G401 (cell line): Measurements from ENCODE around the gene CD160. TPM values are rescaled to one million over a fixed set of nuclear protein-coding genes. Genes with fewer than 3 reads are reported as not detected.
"Not testable (repeated sequence)": the region's sequence is repeated elsewhere in the genome, so short reads cannot be mapped to it uniquely, and the experiment has no call there.

ENCODE experiments used
- DNase-seq: peaks from one replicate; pipeline ENCODE4 v3.0.0-alpha.2; 2015; ENCODE audit warnings: low spot score
- in situ Hi-C: cut with HindIII; loops from 2 replicates; pipeline ENCODE4 v1.10.0; 2016; ENCODE audit warnings: low sequenced_read_pairs, mixed read lengths
- total RNA-seq: library from RNA; depleted of rRNA; stranded (reverse); fragments of >200 nt; shearing (Covaris generic); gene quantifications from 2 replicates; pipeline ENCODE4 v1.2.3, GENCODE V29; 2014

CD160 gene
- total RNA-seq, 1 experiment from 2014 or later = not detected

- DNase-seq = peak; percentile 93
- in situ Hi-C loops = no loop called here
Observed at GRCh38 chr1:145707183-145707867, 12.0 kb upstream of the CD160 start, which contains the start of gene PDZK1. Gene PDZK1, minus strand, starts transcription at chr1:145707368. Its CDS starts 19,347 bp downstream, at chr1:145688021.

- in situ Hi-C loops = no loop called here
Observed at GRCh38 chr1:145708063-145708462, 11.2 kb upstream of the CD160 start.

GRCh38 chr1:145710291-145711027 lies 8.8 kb upstream of the CD160 start:
- in situ Hi-C loops = no loop called here
- no peak for DNase-seq

More at GRCh38 chr1:145708063-145708462, 11.2 kb upstream of the CD160 start:
- DNase-seq = peak; percentile 50

- in situ Hi-C loops = no loop called here
Observed at GRCh38 chr1:145711213-145711651, 8.1 kb upstream of the CD160 start.

GRCh38 chr1:145714524-145715111 lies 4.7 kb upstream of the CD160 start:
- in situ Hi-C loops = no loop called here
- peak; percentile 56 for DNase-seq

More at GRCh38 chr1:145711213-145711651, 8.1 kb upstream of the CD160 start:
- no peak for DNase-seq

- in situ Hi-C loops = no loop called here
- DNase-seq = peak; percentile 72
Observed at GRCh38 chr1:145716641-145717345, 2.5 kb upstream of the CD160 start.

GRCh38 chr1:145717833-145718232 lies 1.5 kb upstream of the CD160 start:
- DNase-seq = no peak
- in situ Hi-C loops = no loop called here

- in situ Hi-C loops, DNase-seq: not testable (repeated sequence)
Observed at GRCh38 chr1:145718465-145718864, 834 bp upstream of the CD160 start.

- in situ Hi-C loops = no loop called here
Observed at GRCh38 chr1:145720556-145720877, 1.2 kb downstream of the CD160 start.

GRCh38 chr1:145720878-145721671 lies 1.8 kb downstream of the CD160 start:
- peak; percentile 80 for DNase-seq
- in situ Hi-C loops = no loop called here

More at GRCh38 chr1:145720556-145720877, 1.2 kb downstream of the CD160 start:
- DNase-seq = no peak

GRCh38 chr1:145726193-145726592 lies 6.9 kb downstream of the CD160 start:
- in situ Hi-C loops, DNase-seq: not testable (repeated sequence)

GRCh38 chr1:145729196-145729595 lies 9.9 kb downstream of the CD160 start:
- no peak for DNase-seq
- in situ Hi-C loops = no loop called here

- DNase-seq = no peak
- in situ Hi-C loops = no loop called here
Observed at GRCh38 chr1:145729666-145730436, 10.6 kb downstream of the CD160 start.

GRCh38 chr1:145730467-145730866 lies 11.2 kb downstream of the CD160 start:
- in situ Hi-C loops = no loop called here
- DNase-seq = no peak

GRCh38 chr1:145730900-145731299 lies 11.6 kb downstream of the CD160 start:
- in situ Hi-C loops = no loop called here
- DNase-seq = no peak

- in situ Hi-C loops = no loop called here
- DNase-seq = no peak
Observed at GRCh38 chr1:145736191-145736590, 16.9 kb downstream of the CD160 start.

- DNase-seq = no peak
- in situ Hi-C loops = no loop called here
Observed at GRCh38 chr1:145740269-145740668, 21.0 kb downstream of the CD160 start.
